Heart left ventricle (tissue), 16 donors: ENCODE data around the gene SPRR2G. TPM values are rescaled to one million over a fixed set of nuclear protein-coding genes. Genes with fewer than 3 reads are reported as not detected.
"Not testable (repeated sequence)": the region's sequence is repeated elsewhere in the genome, so short reads cannot be mapped to it uniquely, and the experiment has no call there.

ENCODE experiments used
- ATAC-seq, 4 donors: fragments of 200-7000 bp; cut with Tn5 transposase; one replicate each; pipeline ENCODE4 v1.9.1; 2020 to 2022; ENCODE audit warnings: moderate library complexity in 4 of 4, mild to moderate bottlenecking in 3 of 4, moderate number of reproducible peaks in 1 of 4
- DNase-seq, 5 donors: peaks; one replicate each; pipeline ENCODE4 v3.0.0-alpha.2; 2020
- H3K27ac ChIP-seq, 12 donors: fragments of 200-600 bp; sonication (generic) in 4 of 12; one replicate each; pipeline versions ENCODE4 v1.5.0 to v1.8.0; 2016 to 2022; ENCODE audit warnings: mild to moderate bottlenecking in 2 of 12
- H3K27me3 ChIP-seq, 9 donors: fragments of 200-600 bp; sonication (generic) in 2 of 9; one replicate each; pipeline versions ENCODE4 v1.5.1 to v1.8.0; 2016 to 2022; ENCODE audit warnings: mild to moderate bottlenecking in 3 of 9
- H3K36me3 ChIP-seq, 9 donors: fragments of 200-600 bp; sonication (generic) in 2 of 9; one replicate each; pipeline versions ENCODE4 v1.5.0 to v1.8.0; 2018 to 2022; ENCODE audit warnings: mild to moderate bottlenecking in 2 of 9
- H3K4me1 ChIP-seq, 12 donors: fragments of 200-600 bp; sonication (generic) in 4 of 12; one replicate each; pipeline versions ENCODE4 v1.5.0 to v1.8.0; 2016 to 2022; ENCODE audit warnings: mild to moderate bottlenecking in 3 of 12
- H3K4me3 ChIP-seq, 12 donors: fragments of 200-600 bp; sonication (generic) in 4 of 12; one replicate each; pipeline versions ENCODE4 v1.5.0 to v1.8.0; 2017 to 2022; ENCODE audit warnings: mild to moderate bottlenecking in 9 of 12, moderate library complexity in 4 of 12
- H3K9me3 ChIP-seq, 12 donors: fragments of 200-600 bp; sonication (generic) in 4 of 12; one replicate each; pipeline versions ENCODE4 v1.5.0 to v1.8.0; 2016 to 2022; ENCODE audit warnings: mild to moderate bottlenecking in 1 of 12
- CTCF ChIP-seq, 12 donors: fragments of 200-600 bp; sonication (generic) in 4 of 12; IDR thresholded peaks; one replicate each; pipeline versions ENCODE4 v1.5.0 to v1.8.0; 2018 to 2022; ENCODE audit warnings: antibody characterized with exemption in 12 of 12, mild to moderate bottlenecking in 5 of 12
- POLR2A ChIP-seq, 2 donors: fragments of 450-650 bp; IDR thresholded peaks; one replicate each; pipeline ENCODE4 v1.6.1; 2017; ENCODE audit warnings: antibody characterized with exemption in 2 of 2, mild to moderate bottlenecking in 2 of 2, moderate library complexity in 2 of 2
- WGBS, 4 donors: extraction: QIAGEN DNeasy Blood & Tissue Kit in 2 of 4; methylation state at CpG; one replicate each; pipeline versions ENCODE4 v1.1.5 to v1.1.7; 2013 to 2018; 5-methylcytosine and 5-hydroxymethylcytosine counted together
- intact Hi-C, 10 donors: fragments of 100-400 bp; cut with DNase I; formaldehyde crosslinking; loops; one replicate each; pipeline versions ENCODE4 v1.11.1 to v1.14.2; 2022
- polyA plus RNA-seq, 2 donors: library from polyadenylated mRNA; stranded (reverse); fragments of 200-250 nt; gene quantifications; one replicate each; pipeline ENCODE4 v1.2.3, GENCODE V29; 2013
- total RNA-seq, 9 donors: library from RNA; depleted of rRNA in 2 of 9; stranded (reverse); fragments of >200 nt in 2 of 9; fragmentation: NEBNext Ultra II Directional in 3 of 9; extraction: Animal tissue kit (Norgen Biotek cat#: 25700) in 3 of 9; gene quantifications; one replicate each; pipeline versions ENCODE4 v1.1.0 to v1.2.4, GENCODE V29; 2016 to 2023
- donor health status: ischemic (EF 13 %, LVEDD 7.1; RV severe dilation, severe dysfunction).
- donor health status: healthy with polysubstance abuse.
- donor health status: DM: no; HTN: yes; CAD: no.
- donor health status: DM: no; HTN: no; CAD: no.
- donor health status: ischemic (EF 25% LVEDD 6.9; RV normal size, moderate dysfunction).
- donor health status: ischemic (EF 25% LVEDD 5.7; RV mildly dilated, moderate dysfunction).
- donor health status: healthy.
- donor health status: DM: yes; HTN: yes; CAD: no.
- donor health status: ischemic (EF 35%, LVEDD 5.7; RV mildly dilated, moderate dysfunction).
- donor health status: nonischemic (EF 11% LVEDD 7.7; RV severe dilation, severe dysfunction).
- donor health status: DM: yes; HTN: yes; CAD: no.
- donor health status: PGD.
- donor health status: ischemic (EF 29% LVEDD 5.4; RV normal size, mild dysfunction).
- donor health status: nonischemic (EF 23%, LVEDD 6.1; RV moderate dilation, normal function).

The SPRR2G gene
- total and polyA plus RNA-seq, 11 donors, result not detected

- no peaks in the 10 kb centered on the region for H3K27me3 ChIP-seq
- no peaks in the 10 kb centered on the region for H3K4me1 ChIP-seq
- intact Hi-C loops, result no loop called here
- no peak overlapping the region for H3K27ac ChIP-seq
- peaks cover 0 to 22% (median 2%) of the 10 kb centered on the region in 12 donors for H3K9me3 ChIP-seq
- DNase-seq (no peak), ATAC-seq (no peak)
- TF ChIP-seq CTCF (IDR thresholded peaks at IDR 0.05) (no peak), POLR2A (IDR thresholded peaks at IDR 0.05) (no peak)
- WGBS, 4 donors, result 27 to 37% (median 32%) methylated on average over 3 of the region's 3 CpGs
- H3K36me3 ChIP-seq, result no peaks in the 10 kb centered on the region
- H3K4me3 ChIP-seq, result no peak overlapping the region
Measured at GRCh38 chr1:153122831-153123421, 27.8 kb downstream of the SPRR2G start.

- Histone ChIP-seq H3K9me3 (peaks cover 0 to 22% (median 2%) of the 10 kb centered on the region in 12 donors), H3K4me3 (no peak overlapping the region), H3K4me1 (no peaks in the 10 kb centered on the region), H3K36me3 (no peaks in the 10 kb centered on the region), H3K27ac (no peak overlapping the region), H3K27me3 (no peaks in the 10 kb centered on the region)
- no peak for DNase-seq
- TF ChIP-seq CTCF (IDR thresholded peaks at IDR 0.05), result no peak
- TF ChIP-seq POLR2A (IDR thresholded peaks at IDR 0.05), result no peak
- intact Hi-C loops, result no loop called here
- no peak for ATAC-seq
Measured at GRCh38 chr1:153120945-153121344, 29.7 kb downstream of the SPRR2G start.

GRCh38 chr1:153119491-153119971 is 31.2 kb downstream of the SPRR2G start:
- Histone ChIP-seq H3K4me3 (no peak overlapping the region), H3K27ac (no peak overlapping the region), H3K9me3 (peaks cover 0 to 9% (median 0%) of the 10 kb centered on the region in 12 donors), H3K27me3 (no peaks in the 10 kb centered on the region), H3K4me1 (no peaks in the 10 kb centered on the region), H3K36me3 (no peaks in the 10 kb centered on the region)
- intact Hi-C loops, result no loop called here
- DNase-seq, result no peak
- TF ChIP-seq POLR2A (IDR thresholded peaks at IDR 0.05) (no peak), CTCF (IDR thresholded peaks at IDR 0.05) (no peak)
- WGBS, 4 donors, result 49 to 66% (median 55%) methylated on average over 3 of the region's 3 CpGs
- ATAC-seq, result no peak

GRCh38 chr1:153115264-153115663 is 35.4 kb downstream of the SPRR2G start:
- intact Hi-C loops, H3K4me1 ChIP-seq, DNase-seq, H3K4me3 ChIP-seq, ATAC-seq, H3K36me3 ChIP-seq, H3K27me3 ChIP-seq, H3K27ac ChIP-seq, H3K9me3 ChIP-seq: not testable (repeated sequence)

- 65 to 85% (median 79%) methylated on average over 3 of the region's 3 CpGs for WGBS, 4 donors
- ATAC-seq, result no peak
- no peak within 1 kb of the TSS for H3K27ac ChIP-seq
Measured at GRCh38 chr1:153113416-153113815, 37.3 kb downstream of the SPRR2G start, which contains the start of gene SPRR2F. Gene SPRR2F, minus strand, starts transcription at chr1:153113516. Its CDS starts 783 bp downstream, at chr1:153112733.

GRCh38 chr1:153112454-153112853 is 38.2 kb downstream of the SPRR2G start:
- not testable (repeated sequence) for DNase-seq

More at GRCh38 chr1:153113416-153113815, 37.3 kb downstream of the SPRR2G start, which contains the start of gene SPRR2F:
- Histone ChIP-seq H3K27me3 (no peaks in the 10 kb centered on the region), H3K36me3 (no peaks in the 10 kb centered on the region), H3K4me3 (no peak within 1 kb of the TSS), H3K4me1 (no peaks in the 10 kb centered on the region), H3K9me3 (peaks cover 0 to 2% (median 0%) of the 10 kb centered on the region in 12 donors)
- no peak for DNase-seq
- TF ChIP-seq POLR2A (IDR thresholded peaks at IDR 0.05), result no peak
- TF ChIP-seq CTCF (IDR thresholded peaks at IDR 0.05), result no peak
- intact Hi-C loops, result no loop called here

More at GRCh38 chr1:153112454-153112853, 38.2 kb downstream of the SPRR2G start:
- H3K9me3 ChIP-seq, H3K27me3 ChIP-seq, H3K27ac ChIP-seq, H3K4me1 ChIP-seq, H3K36me3 ChIP-seq, ATAC-seq, H3K4me3 ChIP-seq, intact Hi-C loops: not testable (repeated sequence)
- 70 to 78% (median 73%) methylated on average over 5 of the region's 5 CpGs for WGBS, 4 donors
